Activated T-helper 2 cell treated with anti-CD3 and anti-CD28 coated beads, Interferon-gamma antibody, Interleukin-2, Interleukin-4, amounts not matched to agents 10 μg/mL and 5 μg/mL and 100 μg/mL, durations not matched to agents 14 hours and 24 hours and 36 hours (primary cell): Measurements from ENCODE around the gene C3orf20. TPM values are rescaled to one million over a fixed set of nuclear protein-coding genes. Genes with fewer than 3 reads are reported as not detected.

Experiments used
- DNase-seq: peaks from one replicate; pipeline ENCODE4 v3.0.0; 2021; ENCODE audit warnings: low spot score
- H3K27ac Mint-ChIP-seq: one replicate; pipeline ENCODE4 v1.8.0; 2021; ENCODE audit warnings: mixed read lengths
- H3K27me3 Mint-ChIP-seq: one replicate; pipeline ENCODE4 v1.8.0; 2021; ENCODE audit warnings: low read depth, mixed read lengths
- H3K36me3 Mint-ChIP-seq: one replicate; pipeline ENCODE4 v1.8.0; 2021; ENCODE audit warnings: low read depth, mixed read lengths
- H3K4me1 Mint-ChIP-seq: one replicate; pipeline ENCODE4 v1.8.0; 2021; ENCODE audit warnings: low read depth, mixed read lengths
- H3K4me3 Mint-ChIP-seq: one replicate; pipeline ENCODE4 v1.8.0; 2021; ENCODE audit warnings: low read depth, mild to moderate bottlenecking, moderate library complexity, mixed read lengths
- H3K9me3 Mint-ChIP-seq: one replicate; pipeline ENCODE4 v1.8.0; 2021; ENCODE audit warnings: mixed read lengths
- intact Hi-C: fragments of 100-400 bp; cut with micrococcal nuclease; formaldehyde crosslinking; loops from one replicate; pipeline ENCODE4 v1.15.1; 2023
- total RNA-seq: library from RNA; stranded (reverse); gene quantifications from 2 replicates; pipeline ENCODE4 v1.2.3, GENCODE V29; 2022

The C3orf20 gene
- total RNA-seq, 1 donor from 2014 or later = 0.07 TPM

GRCh38 chr3:14658978-14659377 lies 16.0 kb upstream of the C3orf20 start:
- intact Hi-C loops = no loop called here
- peaks cover 83% of the 10 kb centered on the region for H3K36me3 Mint-ChIP-seq
- no peaks in the 10 kb centered on the region for H3K9me3 Mint-ChIP-seq
- no peak overlapping the region for H3K27ac Mint-ChIP-seq
- no peaks in the 10 kb centered on the region for H3K27me3 Mint-ChIP-seq
- no peak for DNase-seq
- H3K4me3 Mint-ChIP-seq = no peak overlapping the region
- peaks cover 8% of the 10 kb centered on the region for H3K4me1 Mint-ChIP-seq

GRCh38 chr3:14660942-14661341 lies 14.0 kb upstream of the C3orf20 start:
- Mint-ChIP-seq H3K4me3 (no peak overlapping the region), H3K36me3 (peaks cover 87% of the 10 kb centered on the region), H3K9me3 (no peaks in the 10 kb centered on the region), H3K4me1 (peaks cover 5% of the 10 kb centered on the region), H3K27ac (no peak overlapping the region), H3K27me3 (no peaks in the 10 kb centered on the region)
- intact Hi-C loops = no loop called here
- DNase-seq = no peak

GRCh38 chr3:14663396-14664135 lies 11.4 kb upstream of the C3orf20 start:
- Mint-ChIP-seq H3K4me1 (no peaks in the 10 kb centered on the region), H3K36me3 (peaks cover 83% of the 10 kb centered on the region), H3K27me3 (no peaks in the 10 kb centered on the region), H3K4me3 (no peak overlapping the region), H3K27ac (no peak overlapping the region), H3K9me3 (no peaks in the 10 kb centered on the region)
- no peak for DNase-seq
- intact Hi-C loops = no loop called here

- H3K4me1 Mint-ChIP-seq = no peaks in the 10 kb centered on the region
- no peak overlapping the region for H3K27ac Mint-ChIP-seq
- H3K36me3 Mint-ChIP-seq = peaks cover 83% of the 10 kb centered on the region
- DNase-seq = no peak
- no peak overlapping the region for H3K4me3 Mint-ChIP-seq
- intact Hi-C loops = no loop called here
- no peaks in the 10 kb centered on the region for H3K27me3 Mint-ChIP-seq
- no peaks in the 10 kb centered on the region for H3K9me3 Mint-ChIP-seq
Observed at GRCh38 chr3:14664170-14664569, 10.8 kb upstream of the C3orf20 start.

GRCh38 chr3:14672588-14672987 lies 2.4 kb upstream of the C3orf20 start:
- no peaks in the 10 kb centered on the region for H3K9me3 Mint-ChIP-seq
- no peak overlapping the region for H3K4me3 Mint-ChIP-seq
- H3K4me1 Mint-ChIP-seq = no peaks in the 10 kb centered on the region
- H3K27ac Mint-ChIP-seq = no peak overlapping the region
- no peaks in the 10 kb centered on the region for H3K27me3 Mint-ChIP-seq
- intact Hi-C loops = no loop called here
- DNase-seq = no peak
- H3K36me3 Mint-ChIP-seq = peaks cover 62% of the 10 kb centered on the region

- Mint-ChIP-seq H3K9me3 (peaks cover 15% of the 10 kb centered on the region), H3K4me3 (no peak overlapping the region), H3K27ac (no peak overlapping the region), H3K4me1 (no peaks in the 10 kb centered on the region), H3K36me3 (peaks cover 31% of the 10 kb centered on the region), H3K27me3 (no peaks in the 10 kb centered on the region)
- DNase-seq = no peak
- intact Hi-C loops = no loop called here
Observed at GRCh38 chr3:14676881-14677280, 1.9 kb downstream of the C3orf20 start.

GRCh38 chr3:14678015-14678503 lies 3.1 kb downstream of the C3orf20 start:
- no peak for DNase-seq
- Mint-ChIP-seq H3K4me3 (no peak overlapping the region), H3K36me3 (peaks cover 20% of the 10 kb centered on the region), H3K9me3 (peaks cover 15% of the 10 kb centered on the region), H3K27me3 (no peaks in the 10 kb centered on the region), H3K27ac (no peak overlapping the region), H3K4me1 (no peaks in the 10 kb centered on the region)
- intact Hi-C loops = no loop called here

GRCh38 chr3:14680115-14680514 lies 5.2 kb downstream of the C3orf20 start:
- Mint-ChIP-seq H3K27me3 (no peaks in the 10 kb centered on the region), H3K36me3 (peaks cover 12% of the 10 kb centered on the region), H3K9me3 (peaks cover 15% of the 10 kb centered on the region), H3K27ac (no peak overlapping the region), H3K4me1 (no peaks in the 10 kb centered on the region), H3K4me3 (no peak overlapping the region)
- no peak for DNase-seq
- intact Hi-C loops = no loop called here

GRCh38 chr3:14680716-14681115 lies 5.8 kb downstream of the C3orf20 start:
- Mint-ChIP-seq H3K27me3 (no peaks in the 10 kb centered on the region), H3K4me3 (no peak overlapping the region), H3K27ac (no peak overlapping the region), H3K4me1 (no peaks in the 10 kb centered on the region), H3K36me3 (peaks cover 10% of the 10 kb centered on the region), H3K9me3 (peaks cover 15% of the 10 kb centered on the region)
- no peak for DNase-seq
- intact Hi-C loops = no loop called here

- Mint-ChIP-seq H3K36me3 (no peaks in the 10 kb centered on the region), H3K27me3 (no peaks in the 10 kb centered on the region), H3K27ac (no peak overlapping the region), H3K4me3 (no peak overlapping the region), H3K9me3 (peaks cover 9% of the 10 kb centered on the region), H3K4me1 (no peaks in the 10 kb centered on the region)
- intact Hi-C loops = no loop called here
- DNase-seq = no peak
Observed at GRCh38 chr3:14684447-14684846, 9.5 kb downstream of the C3orf20 start.

- H3K9me3 Mint-ChIP-seq = peaks cover 2% of the 10 kb centered on the region
- no peak overlapping the region for H3K4me3 Mint-ChIP-seq
- H3K4me1 Mint-ChIP-seq = no peaks in the 10 kb centered on the region
- no peak for DNase-seq
- intact Hi-C loops = no loop called here
- no peaks in the 10 kb centered on the region for H3K27me3 Mint-ChIP-seq
- no peaks in the 10 kb centered on the region for H3K36me3 Mint-ChIP-seq
- H3K27ac Mint-ChIP-seq = no peak overlapping the region
Observed at GRCh38 chr3:14685179-14685578, 10.2 kb downstream of the C3orf20 start.

- no peak overlapping the region for H3K27ac Mint-ChIP-seq
Observed at GRCh38 chr3:14687360-14687759, 12.4 kb downstream of the C3orf20 start.

GRCh38 chr3:14688525-14688924 lies 13.6 kb downstream of the C3orf20 start:
- Mint-ChIP-seq H3K27ac (no peak overlapping the region), H3K36me3 (no peaks in the 10 kb centered on the region), H3K9me3 (no peaks in the 10 kb centered on the region), H3K4me1 (no peaks in the 10 kb centered on the region), H3K27me3 (no peaks in the 10 kb centered on the region), H3K4me3 (no peak overlapping the region)
- no peak for DNase-seq
- intact Hi-C loops = no loop called here

More at GRCh38 chr3:14687360-14687759, 12.4 kb downstream of the C3orf20 start:
- Mint-ChIP-seq H3K36me3 (no peaks in the 10 kb centered on the region), H3K4me1 (no peaks in the 10 kb centered on the region), H3K9me3 (no peaks in the 10 kb centered on the region), H3K4me3 (no peak overlapping the region), H3K27me3 (no peaks in the 10 kb centered on the region)
- DNase-seq = no peak
- intact Hi-C loops = no loop called here
